ENCODE results near the gene C1QC.

The C1QC gene

DNA sequence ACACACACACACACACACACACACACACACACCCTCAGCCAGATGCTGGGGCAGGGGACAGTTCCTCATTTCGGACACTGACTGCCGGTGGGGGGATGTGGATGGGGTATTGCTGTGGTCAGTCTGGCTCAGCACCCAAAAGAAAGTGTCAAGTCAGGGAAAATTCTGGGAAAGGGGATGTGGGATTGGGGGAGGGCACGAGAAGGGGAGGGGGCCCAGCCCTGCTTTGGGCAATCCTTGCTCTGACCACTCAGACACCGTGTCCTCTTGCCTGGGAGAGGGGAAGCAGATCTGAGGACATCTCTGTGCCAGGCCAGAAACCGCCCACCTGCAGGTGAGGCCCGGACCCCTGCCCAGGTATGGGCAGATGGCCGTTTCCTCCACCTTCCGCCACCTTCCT lies at the start of gene C1QC:
C1QC (plus strand) TSS at position 253 of the 400 bp plus-strand sequence. CDS start 391 bp downstream, outside the sequence.
- no peak for ATAC-seq

DNA sequence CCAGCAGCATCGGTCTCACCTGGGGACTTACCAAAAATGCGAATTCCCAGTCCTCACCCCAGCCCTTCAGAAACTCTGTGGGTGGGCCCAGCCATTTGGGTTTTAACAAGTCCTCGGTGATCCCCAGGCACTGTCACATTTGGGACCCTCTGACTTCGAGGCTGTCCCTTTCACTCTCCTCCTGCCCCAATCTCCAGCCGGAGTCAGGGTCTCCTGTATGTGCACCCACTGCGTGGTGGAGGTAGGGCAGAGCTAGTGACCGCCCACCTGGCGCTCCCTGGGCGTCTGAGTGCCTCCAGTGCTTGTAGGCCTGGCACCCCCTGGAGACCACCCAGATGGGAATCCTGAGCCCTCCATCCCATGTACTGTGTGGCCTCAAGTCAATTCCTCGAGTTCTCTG lies 49.0 kb upstream of the C1QC start:
- no peak for ATAC-seq

DNA sequence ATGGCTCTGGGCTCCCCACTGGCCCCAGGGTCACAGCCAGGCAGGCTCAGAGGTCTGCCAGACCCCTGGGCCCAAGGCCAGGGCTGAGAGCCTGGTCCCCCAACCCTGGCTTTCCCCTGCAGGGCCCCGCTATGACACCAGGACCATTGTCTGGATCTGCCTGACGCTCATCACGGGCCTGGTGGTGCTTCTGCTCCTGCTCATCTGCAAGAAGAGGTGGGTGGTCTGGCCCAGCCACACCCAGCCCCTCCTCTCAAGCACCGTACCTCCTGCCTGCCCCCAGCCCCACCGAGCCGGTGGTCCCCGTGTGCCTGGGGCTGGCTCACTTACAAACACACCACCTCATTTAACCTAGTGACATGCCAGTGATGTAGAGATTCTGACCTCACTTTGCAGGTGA lies 48.3 kb upstream of the C1QC start:
- ATAC-seq = no peak

DNA sequence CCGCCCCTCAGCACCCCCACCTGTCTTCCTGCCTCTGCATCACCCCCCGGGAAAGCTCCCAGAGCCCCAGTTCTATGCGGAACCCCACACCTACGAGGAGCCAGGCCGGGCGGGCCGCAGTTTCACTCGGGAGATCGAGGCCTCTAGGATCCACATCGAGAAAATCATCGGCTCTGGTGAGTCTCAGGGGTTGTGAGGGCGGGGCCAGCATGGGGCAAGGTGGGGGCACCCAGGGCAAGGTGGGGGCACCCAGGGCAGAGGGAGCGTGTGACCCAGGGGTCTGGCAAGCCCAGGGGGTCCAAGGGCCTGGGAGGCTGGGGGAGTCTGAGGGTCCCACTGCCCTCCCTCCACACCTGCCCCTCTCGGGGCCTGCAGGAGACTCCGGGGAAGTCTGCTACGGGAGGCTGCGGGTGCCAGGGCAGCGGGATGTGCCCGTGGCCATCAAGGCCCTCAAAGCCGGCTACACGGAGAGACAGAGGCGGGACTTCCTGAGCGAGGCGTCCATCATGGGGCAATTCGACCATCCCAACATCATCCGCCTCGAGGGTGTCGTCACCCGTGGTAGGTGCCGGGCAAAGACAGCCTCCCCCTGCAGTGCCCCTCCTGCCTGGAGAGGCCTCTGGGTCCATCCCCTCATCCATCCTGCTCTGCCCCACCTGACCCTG lies 46.0 kb upstream of the C1QC start:
- ATAC-seq = no peak

DNA sequence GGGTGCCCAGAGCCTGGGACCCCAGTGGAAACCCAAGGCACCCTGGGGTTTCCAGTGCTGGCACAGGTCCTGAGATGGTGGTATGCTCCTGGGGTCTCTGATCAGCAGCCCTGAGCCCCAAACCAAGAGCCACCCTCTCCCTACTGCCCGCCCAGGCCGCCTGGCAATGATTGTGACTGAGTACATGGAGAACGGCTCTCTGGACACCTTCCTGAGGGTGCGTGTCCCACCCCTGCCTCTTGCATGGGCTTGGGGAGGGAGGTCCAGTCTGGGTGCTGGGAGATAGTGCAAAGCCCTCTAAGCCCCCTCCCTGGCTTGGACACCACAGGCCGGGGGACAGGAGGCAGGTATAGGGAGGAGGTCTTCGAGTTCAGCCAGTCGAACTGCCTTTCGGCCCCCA lies 45.4 kb upstream of the C1QC start:
- ATAC-seq = no peak

DNA sequence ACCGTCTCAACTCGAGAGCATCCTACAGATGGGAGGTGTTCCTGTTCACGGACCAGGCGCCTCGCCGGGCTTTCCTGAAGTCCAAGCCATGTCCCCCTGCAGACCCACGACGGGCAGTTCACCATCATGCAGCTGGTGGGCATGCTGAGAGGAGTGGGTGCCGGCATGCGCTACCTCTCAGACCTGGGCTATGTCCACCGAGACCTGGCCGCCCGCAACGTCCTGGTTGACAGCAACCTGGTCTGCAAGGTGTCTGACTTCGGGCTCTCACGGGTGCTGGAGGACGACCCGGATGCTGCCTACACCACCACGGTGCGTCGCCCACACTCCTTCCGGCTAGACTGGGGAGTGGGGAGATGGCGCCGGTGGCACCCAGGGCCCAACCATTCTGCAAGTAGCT lies 44.7 kb upstream of the C1QC start:
- ATAC-seq = no peak

DNA sequence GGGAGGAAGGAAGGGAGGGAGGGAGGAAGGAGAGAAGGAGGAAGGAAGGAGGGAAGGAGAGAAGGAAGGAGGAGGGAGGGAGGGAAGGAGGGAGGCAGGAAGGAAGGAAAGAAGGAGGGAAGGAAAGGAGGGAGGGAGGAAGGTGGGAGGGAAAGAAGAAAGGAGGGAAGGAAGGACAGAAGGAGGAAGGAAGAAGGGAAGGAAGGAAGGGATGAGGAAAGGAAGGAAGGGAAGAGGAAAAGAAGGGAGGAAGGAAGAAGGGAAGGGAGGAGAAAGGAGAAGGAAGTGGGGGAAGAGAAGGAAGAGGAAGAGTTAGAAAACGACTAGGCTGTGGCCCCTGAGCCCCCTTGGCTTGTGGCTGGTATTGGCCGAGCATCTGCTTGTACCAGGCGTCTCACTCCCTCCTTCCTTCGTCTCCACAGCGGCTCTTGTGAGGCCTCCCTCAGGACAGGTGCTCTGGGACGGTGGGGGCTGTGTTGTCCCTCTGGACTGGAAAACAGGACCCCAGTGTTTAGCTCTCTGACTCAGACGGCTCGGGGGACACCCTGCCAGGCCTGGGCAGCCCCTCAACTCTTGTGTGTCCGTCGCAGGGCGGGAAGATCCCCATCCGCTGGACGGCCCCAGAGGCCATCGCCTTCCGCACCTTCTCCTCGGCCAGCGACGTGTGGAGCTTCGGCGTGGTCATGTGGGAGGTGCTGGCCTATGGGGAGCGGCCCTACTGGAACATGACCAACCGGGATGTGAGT lies 43.2 kb upstream of the C1QC start:
- ATAC-seq = no peak

DNA sequence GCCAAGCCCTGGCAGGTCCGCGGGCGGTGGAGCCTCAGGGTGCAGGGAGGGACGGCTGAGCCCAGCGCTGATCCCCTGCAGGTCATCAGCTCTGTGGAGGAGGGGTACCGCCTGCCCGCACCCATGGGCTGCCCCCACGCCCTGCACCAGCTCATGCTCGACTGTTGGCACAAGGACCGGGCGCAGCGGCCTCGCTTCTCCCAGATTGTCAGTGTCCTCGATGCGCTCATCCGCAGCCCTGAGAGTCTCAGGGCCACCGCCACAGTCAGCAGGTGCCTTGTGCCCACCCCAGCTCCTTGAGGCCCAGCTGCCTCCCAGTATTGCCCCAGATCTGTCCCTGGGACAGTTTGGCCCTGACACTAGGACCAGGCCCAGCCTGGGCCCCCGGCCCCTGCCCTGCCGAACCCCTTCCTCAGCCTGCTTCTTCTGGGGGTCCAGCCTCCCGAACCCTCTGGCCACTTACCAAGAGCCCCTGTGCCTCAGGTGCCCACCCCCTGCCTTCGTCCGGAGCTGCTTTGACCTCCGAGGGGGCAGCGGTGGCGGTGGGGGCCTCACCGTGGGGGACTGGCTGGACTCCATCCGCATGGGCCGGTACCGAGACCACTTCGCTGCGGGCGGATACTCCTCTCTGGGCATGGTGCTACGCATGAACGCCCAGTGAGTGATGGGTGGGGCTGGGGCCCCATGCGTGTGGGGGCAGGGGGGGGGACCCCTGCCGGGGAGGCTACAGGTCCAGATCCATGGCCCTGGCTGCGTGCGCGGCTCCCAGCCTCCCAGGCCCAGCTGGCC lies 42.4 kb upstream of the C1QC start:
- ATAC-seq = no peak

DNA sequence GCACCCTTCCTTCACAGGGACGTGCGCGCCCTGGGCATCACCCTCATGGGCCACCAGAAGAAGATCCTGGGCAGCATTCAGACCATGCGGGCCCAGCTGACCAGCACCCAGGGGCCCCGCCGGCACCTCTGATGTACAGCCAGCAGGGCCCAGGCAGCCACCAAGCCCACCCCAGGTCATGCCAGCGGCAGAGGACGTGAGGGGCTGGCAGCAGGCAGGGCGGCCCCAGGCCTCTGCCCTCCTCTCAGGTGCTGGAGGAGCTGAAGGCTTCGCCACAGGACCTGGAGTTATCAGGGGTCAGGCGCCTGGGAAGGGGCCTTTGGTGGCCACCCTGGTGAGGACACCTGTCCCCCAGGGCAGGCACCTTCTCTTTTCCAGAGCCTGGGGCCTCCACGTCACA lies 41.8 kb upstream of the C1QC start:
- no peak for ATAC-seq

DNA sequence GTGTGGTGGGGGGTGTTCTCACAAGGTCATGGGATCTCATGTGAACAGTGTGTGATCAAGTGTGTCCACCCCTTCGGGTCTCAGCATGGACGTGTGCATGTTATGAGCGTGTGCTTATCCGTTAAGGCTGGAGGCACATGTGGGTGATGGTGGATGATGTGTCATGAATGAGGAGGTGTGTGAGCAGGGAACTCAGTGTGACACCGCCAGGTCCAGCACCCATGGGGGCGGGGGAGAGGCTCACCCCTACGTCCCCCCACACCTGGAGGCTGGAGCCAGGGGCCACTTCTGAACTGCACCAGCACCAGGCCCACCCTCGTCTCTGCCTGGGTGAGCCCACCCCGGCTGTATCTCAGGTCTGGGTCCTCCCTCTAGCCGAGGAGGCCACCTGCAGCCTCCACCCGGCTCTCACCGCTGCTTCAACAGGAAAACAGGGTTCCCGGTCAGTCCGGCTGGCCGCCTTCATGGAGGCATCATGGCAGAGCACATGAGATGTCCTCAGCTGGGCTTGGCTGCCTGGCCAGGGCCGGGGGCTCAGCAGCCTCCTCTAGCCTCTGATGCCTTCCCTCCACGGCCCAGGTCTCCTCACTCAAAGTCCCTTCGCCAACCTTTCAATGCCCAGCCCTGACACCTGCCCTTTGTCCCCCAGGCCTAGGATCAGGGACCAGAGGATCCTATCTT lies 41.2 kb upstream of the C1QC start:
- ATAC-seq = no peak

DNA sequence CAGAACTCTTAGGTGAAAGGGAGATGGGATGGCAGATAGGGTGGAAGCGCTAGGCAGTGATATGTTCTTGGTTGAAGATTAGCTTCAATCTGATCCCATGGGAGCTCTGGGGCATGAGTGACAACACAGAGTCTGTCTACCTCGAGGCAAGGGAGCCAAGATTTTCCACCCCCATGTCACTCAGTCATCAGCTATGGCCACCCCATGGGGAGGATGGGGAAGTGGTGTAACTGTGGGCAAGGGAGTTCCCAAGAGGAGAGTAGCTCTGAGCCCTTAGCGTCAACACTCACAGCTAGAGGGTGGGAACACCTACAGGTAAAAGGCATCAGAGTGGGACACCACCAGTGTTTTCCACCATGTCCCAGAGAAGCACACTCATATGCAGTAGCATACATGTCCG lies 37.3 kb upstream of the C1QC start:
- ATAC-seq = no peak

DNA sequence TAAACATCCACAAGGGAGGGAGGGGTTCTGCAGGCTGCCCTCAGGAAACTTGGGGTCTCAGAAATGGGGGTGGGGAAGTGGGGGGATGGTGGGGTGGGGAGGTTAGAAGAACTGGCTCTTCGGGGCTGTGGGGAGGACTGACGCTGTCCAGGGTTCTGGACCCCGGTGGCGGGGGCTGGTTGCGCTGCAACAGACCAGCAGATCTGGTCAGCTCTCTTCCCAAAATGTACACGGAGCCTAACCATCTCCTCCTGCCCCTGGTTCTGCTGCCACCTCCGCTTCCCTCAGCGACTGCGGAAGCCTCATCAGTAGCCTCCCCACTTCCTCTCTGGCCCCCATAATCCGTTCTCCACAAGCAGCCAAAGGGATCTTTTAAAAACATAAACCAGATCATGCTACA lies 36.3 kb upstream of the C1QC start:
- no peak for ATAC-seq

DNA sequence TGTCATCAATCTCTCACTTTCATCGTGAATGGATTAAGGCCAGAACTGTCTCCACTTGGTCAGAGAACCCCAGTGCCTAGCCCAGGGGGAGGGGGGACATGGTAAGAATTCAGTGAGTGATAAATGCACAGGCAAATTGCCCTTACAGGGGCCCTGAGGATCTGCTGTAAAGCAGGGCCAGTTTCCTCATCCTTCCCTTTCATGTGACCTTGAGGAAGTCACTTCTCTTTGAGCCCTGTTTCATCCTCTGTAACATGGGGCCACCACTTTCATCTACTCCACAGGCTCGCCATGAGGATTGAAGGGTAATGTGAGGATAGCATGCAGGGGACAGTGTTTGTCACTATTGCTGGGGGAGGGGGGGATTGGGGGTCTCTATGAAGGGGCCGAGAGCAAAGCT lies 35.1 kb upstream of the C1QC start:
- no peak for ATAC-seq

DNA sequence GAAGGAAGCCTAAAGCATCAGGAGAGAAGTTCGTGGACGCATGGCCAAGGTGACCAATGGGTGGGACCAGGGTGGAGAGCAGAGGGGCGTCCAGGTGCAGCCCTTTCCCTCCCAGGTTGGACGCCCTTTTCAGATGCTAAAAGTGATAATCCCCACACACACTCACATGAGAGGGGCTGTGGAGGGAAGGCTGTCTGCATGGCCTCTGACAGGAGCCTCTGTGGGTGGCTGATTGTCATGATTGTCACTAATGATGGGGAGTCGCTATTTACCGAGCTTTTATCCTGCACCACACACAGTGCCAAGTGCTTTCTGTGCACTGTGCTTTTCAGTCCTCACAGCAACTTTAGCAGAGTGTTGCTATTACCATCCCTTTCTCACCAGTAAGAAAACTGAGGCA lies 34.1 kb upstream of the C1QC start:
- no peak for ATAC-seq

DNA sequence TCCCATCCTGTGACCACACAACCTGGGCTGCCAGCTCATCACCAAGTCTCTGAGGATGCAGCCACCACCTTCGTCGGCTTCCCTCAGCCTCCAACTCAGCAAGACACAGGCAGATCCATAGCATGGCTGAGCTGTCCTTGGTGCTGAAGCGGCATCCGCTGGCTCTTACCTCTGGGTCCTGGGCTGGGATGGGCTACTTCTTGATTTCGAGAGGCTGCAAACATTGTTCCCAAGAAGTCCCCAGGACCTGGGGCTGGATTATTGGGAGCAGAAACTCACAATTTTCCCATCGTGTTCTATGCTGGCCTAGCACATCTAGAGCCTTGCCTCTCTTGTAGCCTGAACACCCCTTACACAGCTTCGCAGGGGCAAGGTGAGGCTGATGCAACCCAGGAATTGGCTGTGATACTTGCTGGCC lies 31.9 kb upstream of the C1QC start:
- no peak for ATAC-seq

DNA sequence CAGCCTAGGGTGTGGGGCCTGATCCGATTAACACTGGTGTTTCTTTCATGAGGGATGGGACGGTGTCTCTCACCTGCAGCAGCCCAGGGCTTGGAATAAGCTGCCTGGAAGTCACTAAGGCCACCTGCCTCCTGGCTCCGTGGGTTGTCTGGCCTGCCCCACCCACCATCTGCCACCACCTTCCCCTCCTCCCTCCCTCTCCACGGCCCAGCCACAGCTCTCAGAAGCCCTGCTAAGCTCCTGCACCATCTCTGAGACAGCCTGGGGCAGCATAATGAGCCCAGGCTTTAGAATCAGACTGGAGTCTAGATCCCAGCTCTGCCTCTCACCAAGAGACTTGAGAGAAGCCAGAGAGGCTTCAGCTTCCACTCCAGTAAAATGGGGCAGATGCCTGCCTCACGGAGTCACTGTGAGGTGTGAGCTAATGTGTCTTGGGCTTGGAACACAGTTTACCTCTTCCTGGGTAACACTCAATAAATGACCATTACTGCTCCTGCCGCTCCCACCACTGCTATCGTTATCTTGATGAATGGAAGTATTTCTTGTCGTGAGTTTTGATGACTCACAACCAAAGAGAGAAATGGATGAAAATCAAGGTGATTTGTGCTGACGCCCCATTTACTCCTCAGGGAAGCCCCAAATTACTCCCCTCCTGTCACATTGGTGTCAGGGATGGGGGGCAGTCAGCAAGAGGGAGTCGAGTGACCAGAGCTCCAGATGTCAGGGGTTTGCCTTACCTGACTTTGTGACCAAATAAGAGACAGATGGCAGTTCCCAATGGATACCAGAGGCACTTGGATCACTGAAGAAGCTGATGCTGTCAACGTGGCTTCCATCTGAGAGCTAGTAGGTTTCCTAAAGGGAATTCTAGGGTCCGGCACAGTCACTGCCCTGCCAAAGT lies 30.5 kb upstream of the C1QC start:
- no peak for ATAC-seq

DNA sequence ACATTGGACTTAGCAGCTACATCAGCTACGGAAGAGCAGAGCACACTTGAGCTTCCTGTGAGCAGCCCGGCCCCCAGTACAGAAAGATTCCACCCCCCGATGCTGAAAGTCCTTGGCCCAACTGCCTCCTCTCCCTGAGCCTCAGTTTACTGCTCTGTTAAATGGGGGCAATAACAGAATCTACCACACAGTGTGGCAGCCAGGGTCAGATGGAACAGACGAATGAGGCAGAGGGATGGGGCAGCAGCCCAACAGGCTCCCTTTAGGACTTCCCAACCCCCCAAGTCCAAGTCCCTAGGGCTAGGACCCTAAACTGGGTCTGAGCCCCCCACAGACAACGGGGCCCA lies 29.9 kb upstream of the C1QC start:
- no peak for ATAC-seq

DNA sequence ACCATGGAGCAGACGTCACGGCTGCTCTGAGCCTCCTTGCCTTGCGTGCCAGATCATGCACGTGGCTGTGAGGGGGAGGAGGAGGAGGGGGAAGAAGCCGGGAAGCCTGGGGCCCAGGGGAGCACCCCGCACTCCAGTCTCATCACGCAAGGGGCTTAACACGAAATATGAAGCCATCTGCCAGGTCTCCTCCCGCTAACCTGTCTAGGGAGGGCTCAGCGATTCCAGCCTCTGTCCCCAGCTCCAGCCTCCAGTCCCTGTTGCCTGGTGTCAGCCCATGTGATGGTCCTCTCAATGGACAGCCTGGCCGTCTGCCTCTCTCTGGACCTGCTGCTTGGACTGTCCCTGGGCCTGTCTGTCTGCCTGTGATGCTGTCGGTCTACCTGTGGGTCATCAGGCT lies 29.5 kb upstream of the C1QC start:
- no peak for ATAC-seq

DNA sequence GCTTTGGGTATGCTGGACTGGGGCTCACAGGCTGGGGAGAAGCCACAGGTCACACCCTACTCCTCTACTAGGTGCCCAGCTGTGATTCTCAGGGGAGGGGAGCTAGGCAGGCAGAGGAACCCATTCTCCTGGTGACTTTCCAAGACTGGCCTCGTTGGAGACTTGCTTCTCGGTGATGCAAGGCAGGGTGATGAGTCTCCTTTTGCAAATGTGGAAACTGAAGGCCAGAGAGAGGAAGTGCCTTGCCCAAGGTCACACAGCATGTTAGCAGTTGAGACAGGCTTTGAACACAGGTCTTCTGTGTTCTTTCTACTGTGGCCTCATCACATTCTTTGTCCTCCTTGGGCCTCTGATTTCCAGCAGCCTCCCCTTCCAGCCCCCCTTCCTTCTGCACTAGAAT lies 27.5 kb upstream of the C1QC start:
- ATAC-seq = no peak

DNA sequence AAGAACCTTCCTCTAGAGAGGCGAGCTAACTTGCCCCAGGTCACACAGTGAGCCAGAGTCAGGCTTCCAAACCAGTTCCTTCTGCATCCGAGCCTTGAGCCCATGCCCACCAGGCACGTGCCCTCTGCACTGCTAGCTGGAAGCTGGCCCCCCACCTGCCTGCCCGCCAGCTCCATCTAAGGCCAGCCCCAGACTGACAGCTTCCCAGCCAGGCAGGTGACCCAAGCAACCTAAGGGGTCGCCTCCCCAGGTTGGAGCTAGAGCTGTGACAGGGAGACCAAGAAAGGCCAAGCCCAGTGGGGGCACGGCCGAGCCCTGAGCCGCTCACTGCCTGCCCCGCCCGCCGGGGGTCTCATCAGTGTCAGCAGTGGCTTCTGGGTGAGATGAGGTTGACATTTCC lies 26.9 kb upstream of the C1QC start:
- ATAC-seq = no peak

DNA sequence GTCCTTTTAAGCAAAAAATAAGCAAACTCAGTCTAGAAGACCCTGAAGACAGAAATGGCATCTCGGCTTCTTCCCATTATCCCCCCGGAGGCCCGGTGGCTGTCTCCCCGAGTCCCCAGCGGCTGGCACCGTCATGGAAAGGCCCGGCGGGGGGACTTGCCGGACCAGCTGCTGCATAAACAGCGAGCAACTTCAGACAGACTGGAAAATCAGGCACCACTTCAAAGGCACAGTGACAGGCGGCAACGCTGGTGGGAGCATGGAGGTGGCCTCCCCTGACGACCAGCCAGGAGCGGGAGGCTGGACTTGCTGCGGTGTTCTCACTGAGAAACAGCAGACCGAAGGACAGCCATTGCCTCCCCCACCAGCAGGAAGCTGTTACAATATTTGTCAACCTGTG lies 25.4 kb upstream of the C1QC start:
- ATAC-seq = no peak

DNA sequence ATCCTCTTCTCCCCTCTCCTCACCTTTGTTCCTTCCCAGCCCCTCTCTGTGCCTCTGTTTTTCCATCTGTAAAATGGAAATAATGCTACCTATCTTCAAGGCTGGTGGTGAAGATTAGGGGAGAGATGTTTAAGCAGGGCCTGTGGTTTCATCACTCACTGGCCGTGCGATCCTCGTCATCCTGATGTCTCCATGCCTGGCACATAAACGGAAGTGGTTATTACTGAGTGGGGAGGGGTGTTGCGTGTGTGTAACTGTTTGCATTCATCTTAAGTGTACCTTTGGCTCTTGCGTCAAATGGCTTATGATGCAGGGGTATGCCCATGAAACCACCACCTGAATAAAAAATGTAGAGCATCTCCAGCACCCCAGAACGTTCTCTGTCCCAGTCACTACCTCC lies 24.2 kb upstream of the C1QC start:
- no peak for ATAC-seq
